HCT116 (cell line): ENCODE results near the gene QPCT. TPM values are rescaled to one million over a fixed set of nuclear protein-coding genes. Genes with fewer than 3 reads are reported as not detected.
A peak's percentile ranks its signal among the peaks of the same experiment; 100 is the strongest.

Experiments used
- ATAC-seq: fragments of 200-7000 bp; cut with Tn5 transposase; 2 replicates; pipeline ENCODE4 v1.9.1; 2020; ENCODE audit warnings: mild to moderate bottlenecking, moderate library complexity
- BruUV-seq: library from RNA; stranded (reverse); fragments of 400-500 nt; replicated peaks from 2 replicates; lab custom pipeline; 2021; lab: Mats Ljungman, UMichigan
- CTCF ChIA-PET: fragments of 300-600 bp; sonication (Branson Sonifier 250); formaldehyde crosslinking; loops from one replicate; lab custom pipeline; 2021; ENCODE audit warnings: antibody characterized with exemption; lab: Charles Lee
- POLR2A ChIA-PET: fragments of 300-600, 350-600 bp; sonication (Branson Sonifier 250); formaldehyde crosslinking; loops from one replicate; lab custom pipeline; 2021; ENCODE audit warnings: antibody characterized with exemption; lab: Charles Lee
- RAD21 ChIA-PET, 2 experiments: fragments of 300-600 bp; sonication (Branson Sonifier 250); formaldehyde crosslinking; loops; one replicate each; lab custom pipeline; 2023; ENCODE audit warnings: low total read pairs in 2 of 2; ENCODE audit not compliant: uncharacterized antibody in 2 of 2, unreplicated experiment in 2 of 2, low non-redundant PET in 1 of 2; lab: Charles Lee
- DNase-seq: peaks from one replicate; pipeline ENCODE4 v3.0.0-alpha.2; 2010; ENCODE audit warnings: low read depth, low spot score
- H2AFZ ChIP-seq: fragments of 200-600 bp; shearing (Covaris generic), sonication (generic); 2 replicates; pipeline ENCODE4 v1.6.1; 2017; ENCODE audit warnings: low read depth, mixed run types, mixed read lengths, antibody characterized with exemption, low read length; ENCODE audit not compliant: poor library complexity, severe bottlenecking
- H3K27ac ChIP-seq: 2 replicates; pipeline ENCODE4 v1.5.1; 2012; ENCODE audit warnings: low read depth, low read length
- H3K27me3 ChIP-seq: fragments of 200-600 bp; sonication (generic); 2 replicates; pipeline ENCODE4 v1.6.1; 2016; ENCODE audit warnings: mixed run types, low read length, mixed read lengths; ENCODE audit not compliant: insufficient read depth
- H3K36me3 ChIP-seq, 2 experiments: fragments of 200-500 bp in 1 of 2; fragments of 200-600 bp in 1 of 2; sonication (Bioruptor generic) in 1 of 2; sonication (generic) in 1 of 2; 2 replicates each; pipeline versions ENCODE4 v1.5.1 to v1.6.1; 2014 to 2016; ENCODE audit warnings: low read length in 2 of 2, inconsistent platforms in 1 of 2, mixed read lengths in 1 of 2, mixed run types in 1 of 2; ENCODE audit not compliant: insufficient read depth in 2 of 2, control insufficient read depth in 1 of 2
- H3K4me1 ChIP-seq, 2 experiments: fragments of 200-600 bp in 1 of 2; sonication (generic) in 1 of 2; 2 replicates each; pipeline versions ENCODE4 v1.5.1 to v1.6.1; 2012 to 2017; ENCODE audit warnings: low read length in 2 of 2, inconsistent platforms in 1 of 2, mild to moderate bottlenecking in 1 of 2, mixed read lengths in 1 of 2, mixed run types in 1 of 2, moderate library complexity in 1 of 2; ENCODE audit not compliant: insufficient read depth in 2 of 2, control insufficient read depth in 1 of 2
- H3K4me2 ChIP-seq: fragments of 200-600 bp; sonication (generic); 2 replicates; pipeline ENCODE4 v1.6.1; 2017; ENCODE audit warnings: mixed run types, low read length, mixed read lengths
- H3K4me3 ChIP-seq, 2 experiments: fragments of 200-600 bp in 1 of 2; sonication (generic) in 1 of 2; replicated peaks in 1 of 2; 2 replicates each; pipeline ENCODE4 v1.5.1; 2011 to 2016; ENCODE audit warnings: low read length in 2 of 2, control low read depth in 1 of 2, low read depth in 1 of 2, mild to moderate bottlenecking in 1 of 2, mixed read lengths in 1 of 2, mixed run types in 1 of 2
- H3K79me2 ChIP-seq: fragments of 200-600 bp; sonication (generic); 2 replicates; pipeline ENCODE4 v1.6.1; 2017; ENCODE audit warnings: mild to moderate bottlenecking, mixed run types, low read length, moderate library complexity, mixed read lengths; ENCODE audit not compliant: insufficient read depth
- H3K9ac ChIP-seq: fragments of 200-600 bp; sonication (generic); 2 replicates; pipeline ENCODE4 v1.6.1; 2016; ENCODE audit warnings: low read length, mixed read lengths
- H3K9me2 ChIP-seq: fragments of 200-600 bp; sonication (generic), shearing (Covaris generic); 2 replicates; pipeline ENCODE4 v1.6.1; 2017; ENCODE audit warnings: mixed run types, mild to moderate bottlenecking, moderate library complexity; ENCODE audit not compliant: insufficient read depth
- H3K9me3 ChIP-seq, 2 experiments: fragments of 200-500 bp in 1 of 2; fragments of 200-600 bp in 1 of 2; sonication (Bioruptor generic) in 1 of 2; sonication (generic) in 1 of 2; 2 replicates each; pipeline ENCODE4 v1.6.1; 2014 to 2017; ENCODE audit warnings: low read length in 2 of 2, mixed read lengths in 2 of 2, inconsistent platforms in 1 of 2, low read depth in 1 of 2, mild to moderate bottlenecking in 1 of 2, mixed run types in 1 of 2, moderate library complexity in 1 of 2; ENCODE audit not compliant: control insufficient read depth in 1 of 2, insufficient read depth in 1 of 2
- H4K20me1 ChIP-seq: fragments of 200-600 bp; sonication (generic), shearing (Covaris generic); 2 replicates; pipeline ENCODE4 v1.6.1; 2017; ENCODE audit warnings: mixed run types, mild to moderate bottlenecking, moderate library complexity; ENCODE audit not compliant: insufficient read depth
- ATF3 ChIP-seq: IDR thresholded peaks from 2 replicates; pipeline ENCODE4 v1.6.1; 2012
- CBX3 ChIP-seq: IDR thresholded peaks from 2 replicates; pipeline ENCODE4 v1.6.1; 2012; ENCODE audit warnings: low read depth
- EGR1 ChIP-seq: IDR thresholded peaks from 2 replicates; pipeline ENCODE4 v1.6.1; 2012; ENCODE audit warnings: low read depth
- ELF1 ChIP-seq: IDR thresholded peaks from 2 replicates; pipeline ENCODE4 v1.6.1; 2012; ENCODE audit warnings: low read depth, borderline replicate concordance
- POLR2A ChIP-seq: IDR thresholded peaks from 2 replicates; pipeline ENCODE4 v1.7.0; 2011; ENCODE audit warnings: borderline replicate concordance; ENCODE audit not compliant: insufficient read depth, insufficient read length; ENCODE audit errors: extremely low read depth
- POLR2AphosphoS5 ChIP-seq: IDR thresholded peaks from 2 replicates; pipeline ENCODE4 v1.6.1; 2011; ENCODE audit warnings: mild to moderate bottlenecking, low read depth, low read length, moderate library complexity
- RAD21 ChIP-seq: IDR thresholded peaks from 2 replicates; pipeline ENCODE4 v1.6.1; 2012; ENCODE audit warnings: low read depth, mild to moderate bottlenecking
- TCF7L2 ChIP-seq: IDR thresholded peaks from 2 replicates; pipeline ENCODE4 v1.7.0; 2011; ENCODE audit warnings: borderline replicate concordance, inconsistent platforms; ENCODE audit not compliant: insufficient read depth, insufficient read length; ENCODE audit errors: extremely low read depth
- ZFX ChIP-seq: fragments of 450-650 bp; IDR thresholded peaks from 2 replicates; pipeline ENCODE4 v1.6.1; 2017
- intact Hi-C: fragments of 100-400 bp; cut with micrococcal nuclease; formaldehyde crosslinking; loops from 2 replicates; pipeline ENCODE4 v1.10.0; 2022
- total RNA-seq: library from RNA; stranded (reverse); gene quantifications from one replicate; pipeline ENCODE4 v1.2.1, GENCODE V29; 2021; ENCODE audit not compliant: unreplicated experiment
- TF ChIP-seq, protein P1 (sequence below): IDR thresholded peaks from 2 replicates; pipeline ENCODE4 v1.6.1; 2012
- TF ChIP-seq, protein P2 (sequence below), 3 experiments: fragments of 200-600 bp in 1 of 3; sonication (generic) in 1 of 3; IDR thresholded peaks in 2 of 3; conservative IDR thresholded peaks in 1 of 3; 2 replicates each; pipeline ENCODE4 v1.5.1; 2012 to 2017; ENCODE audit warnings: low read depth in 2 of 3, low read length in 2 of 3, antibody characterized with exemption in 1 of 3, borderline replicate concordance in 1 of 3, control low read depth in 1 of 3, mild to moderate bottlenecking in 1 of 3, mixed read lengths in 1 of 3, mixed run types in 1 of 3, moderate library complexity in 1 of 3; ENCODE audit not compliant: insufficient read depth in 1 of 3

QPCT gene
- total RNA-seq, 1 experiment from 2014 or later = not detected

- CTCF ChIA-PET = no interaction called here
- peak overlapping the region; percentile 87 for H3K4me2 ChIP-seq
- no peak for TF ChIP-seq CBX3
- TF ChIP-seq POLR2A = peak; percentile 10
- H2AFZ ChIP-seq = peak overlapping the region; percentile 81
- no peaks in the 10 kb centered on the region for H3K79me2 ChIP-seq
- no peak for DNase-seq
- ATAC-seq = no peak
- POLR2A ChIA-PET = interaction anchor here (0.8 kb wide), 1 partner anchor 1374 kb away, joined by 3 read pairs; the partner anchor contains the start of gene SRSF7
- no peaks in the 10 kb centered on the region for H3K9me2 ChIP-seq
- no peaks in the 10 kb centered on the region for H4K20me1 ChIP-seq
- no peak overlapping the region for H3K27ac ChIP-seq
- no peaks in the 10 kb centered on the region for H3K9me3 ChIP-seq
- peak overlapping the region; percentile 35 to 51; a peak in 3 of 4 replicates for H3K4me3 ChIP-seq
- intact Hi-C loops = no loop called here
- 0 out of 2 replicates have a peak, but pooled peaks cover 10% of the 10 kb centered on the region for H3K27me3 ChIP-seq
- no peak overlapping the region for H3K9ac ChIP-seq
- BruUV-seq = no TSS peak
- RAD21 ChIA-PET = interaction anchor here in 1 of 2 experiments (0.6 kb wide), 1 partner anchor 280 kb away, joined by 3 read pairs; no protein-coding TSS in a partner anchor
- H3K4me1 ChIP-seq = peaks cover 17 to 51% of the 10 kb centered on the region in 2 experiments
- H3K36me3 ChIP-seq = no peaks in the 10 kb centered on the region
Observed at GRCh38 chr2:37377187-37377532, 32.7 kb downstream of the QPCT start.

- peak overlapping the region; percentile 87 for H3K4me2 ChIP-seq
- intact Hi-C loops = no loop called here
- peak overlapping the region; percentile 83 for H2AFZ ChIP-seq
Observed at GRCh38 chr2:37378411-37378810, 34.0 kb downstream of the QPCT start.

More at GRCh38 chr2:37378411-37378810, 34.0 kb downstream of the QPCT start:
- ATAC-seq (peak; percentile 87), DNase-seq (peak; percentile 35)
- no peaks in the 10 kb centered on the region for H3K36me3 ChIP-seq
- RAD21 ChIA-PET = no interaction called here
- 0 out of 4 replicates have a peak overlapping the region, but pooled peaks of 1 of the 2 experiments have one; percentile 20 for H3K4me3 ChIP-seq
- H3K4me1 ChIP-seq = peaks cover 17 to 51% of the 10 kb centered on the region in 2 experiments
- H3K9me3 ChIP-seq = no peaks in the 10 kb centered on the region
- POLR2A ChIA-PET = no interaction called here
- no TSS peak for BruUV-seq
- H3K27ac ChIP-seq = no peak overlapping the region
- no peaks in the 10 kb centered on the region for H4K20me1 ChIP-seq
- TF ChIP-seq, protein P1, sequence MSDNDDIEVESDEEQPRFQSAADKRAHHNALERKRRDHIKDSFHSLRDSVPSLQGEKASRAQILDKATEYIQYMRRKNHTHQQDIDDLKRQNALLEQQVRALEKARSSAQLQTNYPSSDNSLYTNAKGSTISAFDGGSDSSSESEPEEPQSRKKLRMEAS = no peak
- TF ChIP-seq ELF1 (no peak), ATF3 (no peak), ZFX (no peak), RAD21 (no peak), POLR2AphosphoS5 (no peak), CBX3 (peak; percentile 43; the same call in 1 of the 2 replicates), TCF7L2 (peak; percentile 73), EGR1 (no peak)
- TF ChIP-seq, protein P2, sequence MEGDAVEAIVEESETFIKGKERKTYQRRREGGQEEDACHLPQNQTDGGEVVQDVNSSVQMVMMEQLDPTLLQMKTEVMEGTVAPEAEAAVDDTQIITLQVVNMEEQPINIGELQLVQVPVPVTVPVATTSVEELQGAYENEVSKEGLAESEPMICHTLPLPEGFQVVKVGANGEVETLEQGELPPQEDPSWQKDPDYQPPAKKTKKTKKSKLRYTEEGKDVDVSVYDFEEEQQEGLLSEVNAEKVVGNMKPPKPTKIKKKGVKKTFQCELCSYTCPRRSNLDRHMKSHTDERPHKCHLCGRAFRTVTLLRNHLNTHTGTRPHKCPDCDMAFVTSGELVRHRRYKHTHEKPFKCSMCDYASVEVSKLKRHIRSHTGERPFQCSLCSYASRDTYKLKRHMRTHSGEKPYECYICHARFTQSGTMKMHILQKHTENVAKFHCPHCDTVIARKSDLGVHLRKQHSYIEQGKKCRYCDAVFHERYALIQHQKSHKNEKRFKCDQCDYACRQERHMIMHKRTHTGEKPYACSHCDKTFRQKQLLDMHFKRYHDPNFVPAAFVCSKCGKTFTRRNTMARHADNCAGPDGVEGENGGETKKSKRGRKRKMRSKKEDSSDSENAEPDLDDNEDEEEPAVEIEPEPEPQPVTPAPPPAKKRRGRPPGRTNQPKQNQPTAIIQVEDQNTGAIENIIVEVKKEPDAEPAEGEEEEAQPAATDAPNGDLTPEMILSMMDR (IDR thresholded peaks at IDR 0.05 in 2 of 3, conservative IDR thresholded peaks at IDR 0.05 in 1 of 3; ENCODE audit: borderline replicate concordance in 1 of 3, insufficient read depth in 1 of 3, low read depth in 2 of 3, low read length in 2 of 3) = no peak
- H3K9me2 ChIP-seq = no peaks in the 10 kb centered on the region
- H3K9ac ChIP-seq = no peak overlapping the region
- H3K27me3 ChIP-seq = 0 out of 2 replicates have a peak, but pooled peaks cover 10% of the 10 kb centered on the region
- CTCF ChIA-PET = interaction anchor here (1.0 kb wide), 1 partner anchor 499 kb away, joined by 4 read pairs; no protein-coding TSS in a partner anchor
- no peaks in the 10 kb centered on the region for H3K79me2 ChIP-seq
